Fibroblast of lung (primary cell): Measurements from ENCODE around the gene MAP7. TPM values are rescaled to one million over a fixed set of nuclear protein-coding genes. Genes with fewer than 3 reads are reported as not detected.

ENCODE experiments used
- DNase-seq, 2 donors: peaks; one replicate each; pipeline versions ENCODE4 v3.0.0 to v3.0.0-alpha.2; 2010; ENCODE audit warnings: low read depth in 2 of 2
- H2AFZ ChIP-seq: 2 replicates; pipeline ENCODE4 v1.5.1; 2012; ENCODE audit warnings: low read length, control low read depth, inconsistent platforms
- H3K27ac ChIP-seq: 2 replicates; pipeline ENCODE4 v1.5.1; 2011; ENCODE audit warnings: low read length, control low read depth; ENCODE audit not compliant: insufficient read depth
- H3K27me3 ChIP-seq: 2 replicates; pipeline ENCODE4 v1.5.1; 2011; ENCODE audit warnings: mild to moderate bottlenecking, low read length; ENCODE audit not compliant: control insufficient read depth, insufficient read depth
- H3K36me3 ChIP-seq: 2 replicates; pipeline ENCODE4 v1.5.1; 2011; ENCODE audit warnings: low read length; ENCODE audit not compliant: control insufficient read depth, insufficient read depth
- H3K4me1 ChIP-seq: 2 replicates; pipeline ENCODE4 v1.5.1; 2011; ENCODE audit warnings: low read length; ENCODE audit not compliant: control insufficient read depth, insufficient read depth; ENCODE audit errors: extremely low read depth
- H3K4me2 ChIP-seq: 2 replicates; pipeline ENCODE4 v1.5.1; 2011; ENCODE audit warnings: low read length, control low read depth; ENCODE audit not compliant: insufficient read depth; ENCODE audit errors: extremely low read depth
- H3K4me3 ChIP-seq, 4 experiments: fragments of 200-600 bp in 1 of 4; sonication (generic) in 1 of 4; replicated peaks in 1 of 4; 2 replicates each; pipeline ENCODE4 v1.5.1; 2011 to 2016; ENCODE audit warnings: low read length in 4 of 4, low read depth in 3 of 4, mild to moderate bottlenecking in 3 of 4, control low read depth in 2 of 4, inconsistent platforms in 1 of 4, mixed read lengths in 1 of 4; ENCODE audit not compliant: insufficient read depth in 1 of 4; ENCODE audit errors: control extremely low read depth in 1 of 4
- H3K79me2 ChIP-seq: 2 replicates; pipeline ENCODE4 v1.5.1; 2012; ENCODE audit warnings: mild to moderate bottlenecking, low read length, inconsistent platforms; ENCODE audit not compliant: control insufficient read depth, insufficient read depth
- H3K9ac ChIP-seq: 2 replicates; pipeline ENCODE4 v1.5.1; 2011; ENCODE audit warnings: mild to moderate bottlenecking, low read length, control low read depth; ENCODE audit not compliant: insufficient read depth
- H3K9me3 ChIP-seq: 2 replicates; pipeline ENCODE4 v1.5.1; 2012; ENCODE audit warnings: low read depth, low read length; ENCODE audit not compliant: control insufficient read depth, insufficient read depth
- H4K20me1 ChIP-seq: 2 replicates; pipeline ENCODE4 v1.5.1; 2011; ENCODE audit warnings: low read length; ENCODE audit not compliant: control insufficient read depth, insufficient read depth; ENCODE audit errors: extremely low read depth
- EZH2 ChIP-seq: IDR thresholded peaks from 2 replicates; pipeline ENCODE4 v1.5.1; 2012; ENCODE audit warnings: low read length, control low read depth, mild to moderate bottlenecking; ENCODE audit errors: missing control alignments
- polyA plus RNA-seq, 2 donors: library from polyadenylated mRNA; depleted of rRNA in 1 of 2; stranded (reverse) in 1 of 2; unstranded in 1 of 2; fragments of >200 nt; gene quantifications; 2 replicates each; pipeline ENCODE4 v1.2.1, GENCODE V29; 2011 to 2012; ENCODE audit warnings: missing spikeins in 1 of 2
- total RNA-seq: library from RNA; depleted of rRNA; stranded (reverse); fragments of >200 nt; gene quantifications from 2 replicates; pipeline ENCODE4 v1.2.1, GENCODE V29; 2014
- TF ChIP-seq, protein P1 (sequence below), 2 donors: IDR thresholded peaks in 1 of 2; conservative IDR thresholded peaks in 1 of 2; 1 replicate in 1 of 2; 2 replicates in 1 of 2; pipeline ENCODE4 v1.5.1; 2011 to 2012; ENCODE audit warnings: low read length in 2 of 2, control low read depth in 1 of 2, inconsistent platforms in 1 of 2, low read depth in 1 of 2, mild to moderate bottlenecking in 1 of 2

The MAP7 gene
- total and polyA plus RNA-seq, 2 donors (not counting 1 experiment from before 2014, with no cell fraction given) = 0.40 to 1.5 TPM

DNA sequence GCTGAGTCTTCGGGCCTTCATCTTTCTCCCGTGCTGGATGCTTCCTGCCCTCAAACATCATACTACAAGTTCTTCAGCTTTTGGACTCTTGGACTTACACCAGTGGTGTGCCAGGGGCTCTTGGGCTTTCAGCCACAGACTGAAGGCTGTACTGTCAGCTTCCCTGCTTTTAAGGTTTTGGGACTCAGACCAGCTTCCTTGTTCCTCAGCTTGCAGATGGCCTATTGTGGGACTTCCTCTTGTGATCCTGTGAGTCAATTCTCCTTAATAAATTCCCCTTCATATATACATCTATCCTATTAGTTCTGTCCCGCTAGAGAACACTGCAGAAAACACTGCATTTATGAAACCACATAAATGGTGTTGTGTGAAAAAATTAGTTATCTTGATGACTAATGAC lies 246.7 kb downstream of the MAP7 start:
- TF ChIP-seq EZH2 = no peak
- TF ChIP-seq, protein P1, sequence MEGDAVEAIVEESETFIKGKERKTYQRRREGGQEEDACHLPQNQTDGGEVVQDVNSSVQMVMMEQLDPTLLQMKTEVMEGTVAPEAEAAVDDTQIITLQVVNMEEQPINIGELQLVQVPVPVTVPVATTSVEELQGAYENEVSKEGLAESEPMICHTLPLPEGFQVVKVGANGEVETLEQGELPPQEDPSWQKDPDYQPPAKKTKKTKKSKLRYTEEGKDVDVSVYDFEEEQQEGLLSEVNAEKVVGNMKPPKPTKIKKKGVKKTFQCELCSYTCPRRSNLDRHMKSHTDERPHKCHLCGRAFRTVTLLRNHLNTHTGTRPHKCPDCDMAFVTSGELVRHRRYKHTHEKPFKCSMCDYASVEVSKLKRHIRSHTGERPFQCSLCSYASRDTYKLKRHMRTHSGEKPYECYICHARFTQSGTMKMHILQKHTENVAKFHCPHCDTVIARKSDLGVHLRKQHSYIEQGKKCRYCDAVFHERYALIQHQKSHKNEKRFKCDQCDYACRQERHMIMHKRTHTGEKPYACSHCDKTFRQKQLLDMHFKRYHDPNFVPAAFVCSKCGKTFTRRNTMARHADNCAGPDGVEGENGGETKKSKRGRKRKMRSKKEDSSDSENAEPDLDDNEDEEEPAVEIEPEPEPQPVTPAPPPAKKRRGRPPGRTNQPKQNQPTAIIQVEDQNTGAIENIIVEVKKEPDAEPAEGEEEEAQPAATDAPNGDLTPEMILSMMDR (conservative IDR thresholded peaks at IDR 0.05 in 1 of 2, IDR thresholded peaks at IDR 0.05 in 1 of 2; ENCODE audit: low read depth in 1 of 2, low read length in 2 of 2) = no peak
- no peak for DNase-seq
- peaks cover 6% of the 10 kb centered on the region for H3K27me3 ChIP-seq
- no peaks in the 10 kb centered on the region for H3K79me2 ChIP-seq
- H4K20me1 ChIP-seq = no peaks in the 10 kb centered on the region
- H2AFZ ChIP-seq = no peak overlapping the region
- H3K4me3 ChIP-seq = no peak overlapping the region
- H3K36me3 ChIP-seq = no peaks in the 10 kb centered on the region
- H3K4me1 ChIP-seq = no peaks in the 10 kb centered on the region
- no peak overlapping the region for H3K4me2 ChIP-seq
- H3K27ac ChIP-seq = no peak overlapping the region
- no peak overlapping the region for H3K9ac ChIP-seq
- H3K9me3 ChIP-seq = no peaks in the 10 kb centered on the region

DNA sequence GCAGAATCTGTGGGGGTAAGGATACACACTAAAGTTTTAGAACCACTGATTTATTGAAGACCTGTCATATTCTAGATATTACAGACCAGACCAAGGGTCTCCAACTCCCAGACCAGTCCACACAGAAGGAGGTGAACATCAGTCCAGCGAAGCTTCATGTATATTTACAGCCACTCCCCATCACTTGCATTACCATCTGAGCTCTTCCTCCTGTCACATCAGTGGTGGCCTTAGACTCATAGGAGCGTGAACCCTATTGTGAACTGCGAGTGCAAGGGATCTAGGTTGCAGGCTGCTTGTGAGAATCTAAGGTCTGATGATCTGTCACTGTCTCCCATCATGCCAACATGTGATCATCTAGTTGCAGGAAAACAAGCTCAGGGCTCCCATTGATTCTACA lies 255.6 kb downstream of the MAP7 start:
- Histone ChIP-seq H3K9ac (no peak overlapping the region), H3K4me1 (peaks cover 2% of the 10 kb centered on the region), H3K27ac (no peak overlapping the region), H3K4me3 (no peak overlapping the region), H3K27me3 (no peaks in the 10 kb centered on the region), H2AFZ (no peak overlapping the region), H4K20me1 (no peaks in the 10 kb centered on the region), H3K4me2 (no peak overlapping the region), H3K9me3 (no peaks in the 10 kb centered on the region), H3K79me2 (no peaks in the 10 kb centered on the region), H3K36me3 (no peaks in the 10 kb centered on the region)
- DNase-seq = no peak
- TF ChIP-seq EZH2 = no peak
- TF ChIP-seq, protein P1 (conservative IDR thresholded peaks at IDR 0.05 in 1 of 2, IDR thresholded peaks at IDR 0.05 in 1 of 2; ENCODE audit: low read depth in 1 of 2, low read length in 2 of 2) = no peak

Other genes starting within 250 kb of the MAP7 start
- gene MAP3K5, start 242.1 kb upstream of the MAP7 start, total RNA-seq = 45.2 and 62.6 TPM in 2 replicates
- gene MAP3K5, start 242.1 kb upstream of the MAP7 start, polyA plus RNA-seq = 10.9 and 20.4 TPM in 2 replicates